Stimulated activated CD4-positive, alpha-beta T cell treated with anti-CD3 and anti-CD28 coated beads, Interleukin-1b, Interleukin-23, amount 100 ng/mL, for 4 hours (primary cell): ENCODE data around the gene OTOF.
A peak's percentile ranks its signal among the peaks of the same experiment; 100 is the strongest.
"Not testable (repeated sequence)": the region's sequence is repeated elsewhere in the genome, so short reads cannot be mapped to it uniquely, and the experiment has no call there.

Source experiments
- DNase-seq, 2 donors: peaks; one replicate each; pipeline ENCODE4 v3.0.0-alpha.2; 2020; ENCODE audit warnings: low read depth in 2 of 2

The OTOF gene

GRCh38 chr2:26480566-26481423 is 2.9 kb upstream of the OTOF start:
- no peak for DNase-seq

GRCh38 chr2:26479789-26480565 is 2.1 kb upstream of the OTOF start:
- DNase-seq: no peak

GRCh38 chr2:26479131-26479788 is 1.3 kb upstream of the OTOF start:
- no peak for DNase-seq

GRCh38 chr2:26478366-26478765 is 442 bp upstream of the OTOF start:
- no peak for DNase-seq

GRCh38 chr2:26477126-26477910 is 606 bp downstream of the OTOF start:
- no peak for DNase-seq

- DNase-seq: no peak
Observed at GRCh38 chr2:26475832-26476501, 2.0 kb downstream of the OTOF start.

- no peak for DNase-seq
Observed at GRCh38 chr2:26475037-26475436, 2.9 kb downstream of the OTOF start.

GRCh38 chr2:26474261-26474785 is 3.6 kb downstream of the OTOF start:
- no peak for DNase-seq

- DNase-seq: no peak
Observed at GRCh38 chr2:26473796-26474195, 4.1 kb downstream of the OTOF start.

- DNase-seq: no peak
Observed at GRCh38 chr2:26472821-26473655, 4.9 kb downstream of the OTOF start.

- DNase-seq: no peak
Observed at GRCh38 chr2:26471766-26472706, 5.9 kb downstream of the OTOF start.

- DNase-seq: no peak
Observed at GRCh38 chr2:26471289-26471688, 6.6 kb downstream of the OTOF start.

- no peak for DNase-seq
Observed at GRCh38 chr2:26470601-26471260, 7.2 kb downstream of the OTOF start.

GRCh38 chr2:26469955-26470354 is 8.0 kb downstream of the OTOF start:
- no peak for DNase-seq

- DNase-seq: peak; percentile 24 to 55
Observed at GRCh38 chr2:26469092-26469710, 8.7 kb downstream of the OTOF start.

GRCh38 chr2:26468544-26468943 is 9.4 kb downstream of the OTOF start:
- DNase-seq: not testable (repeated sequence)

- DNase-seq: no peak
Observed at GRCh38 chr2:26466662-26467310, 11.1 kb downstream of the OTOF start.
